ENCODE results near the gene BEST3. TPM values are rescaled to one million over a fixed set of nuclear protein-coding genes. Genes with fewer than 3 reads are reported as not detected.

Gene BEST3
- total RNA-seq, 1 donor from 2014 or later = 0.11 TPM

DNA sequence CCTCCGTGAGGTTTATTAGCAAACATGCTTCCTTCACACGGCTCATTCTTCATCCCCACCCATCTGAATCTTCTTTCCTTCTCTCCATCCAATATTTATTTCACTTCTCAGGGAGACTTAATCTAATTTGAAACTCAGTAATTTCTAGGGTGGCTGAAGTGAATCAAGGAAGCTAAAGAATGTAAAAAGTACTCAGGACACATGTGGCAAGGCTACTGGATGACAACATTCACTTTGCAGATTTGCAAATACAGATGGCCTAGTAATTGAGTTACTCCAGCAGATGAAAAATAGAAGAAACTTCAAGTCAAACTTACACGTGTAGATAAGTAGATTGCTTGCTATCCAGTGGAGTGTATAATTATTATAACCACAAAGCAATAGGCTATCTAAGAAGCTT, 15.4 kb upstream of the BEST3 start:
- Mint-ChIP-seq H3K4me1 (ENCODE audit: unreplicated experiment) (peaks cover 7% of the 10 kb centered on the region), H3K27ac (ENCODE audit: unreplicated experiment) (no peak overlapping the region), H3K9me3 (ENCODE audit: unreplicated experiment) (no peaks in the 10 kb centered on the region), H3K4me3 (ENCODE audit: unreplicated experiment) (no peak overlapping the region), H3K27me3 (ENCODE audit: unreplicated experiment) (no peaks in the 10 kb centered on the region), H3K36me3 (ENCODE audit: unreplicated experiment) (no peaks in the 10 kb centered on the region)
- no peak for TF ChIP-seq CTCF (IDR thresholded peaks at IDR 0.05)
- DNase-seq (ENCODE audit: extremely low spot score, unreplicated experiment) = no peak

- no peaks in the 10 kb centered on the region for H3K27me3 Mint-ChIP-seq (ENCODE audit: unreplicated experiment)
- no peaks in the 10 kb centered on the region for H3K36me3 Mint-ChIP-seq (ENCODE audit: unreplicated experiment)
- H3K9me3 Mint-ChIP-seq (ENCODE audit: unreplicated experiment) = peaks cover 5% of the 10 kb centered on the region
- no peak for TF ChIP-seq CTCF (IDR thresholded peaks at IDR 0.05)
- no peaks in the 10 kb centered on the region for H3K4me1 Mint-ChIP-seq (ENCODE audit: unreplicated experiment)
- no peak overlapping the region for H3K27ac Mint-ChIP-seq (ENCODE audit: unreplicated experiment)
- H3K4me3 Mint-ChIP-seq (ENCODE audit: unreplicated experiment) = no peak overlapping the region
- no peak for DNase-seq (ENCODE audit: extremely low spot score, unreplicated experiment)
These were observed 13.7 kb upstream of the BEST3 start for GRCh38 chr12:69712826-69713225.

DNA sequence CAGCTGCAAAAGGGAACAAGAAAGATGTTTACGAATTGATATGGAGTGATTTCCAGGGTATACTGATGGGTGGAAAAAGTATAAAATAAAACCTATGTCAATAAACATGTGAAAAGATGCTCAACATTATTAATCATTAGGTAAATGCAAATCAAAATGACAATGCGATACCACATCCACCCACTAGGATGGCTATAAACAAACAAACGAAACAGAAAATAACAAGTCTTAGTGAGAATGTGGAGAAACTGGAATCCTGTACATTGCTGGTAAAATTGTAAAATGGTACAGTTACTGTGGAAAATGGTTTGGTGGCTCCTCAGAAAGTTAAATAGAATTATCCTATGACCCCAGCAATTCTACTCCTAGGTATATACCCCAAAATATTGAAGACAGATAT, 9.5 kb upstream of the BEST3 start:
- H3K27me3 Mint-ChIP-seq (ENCODE audit: unreplicated experiment) = no peaks in the 10 kb centered on the region
- H3K4me1 Mint-ChIP-seq (ENCODE audit: unreplicated experiment) = no peaks in the 10 kb centered on the region
- H3K27ac Mint-ChIP-seq (ENCODE audit: unreplicated experiment) = no peak overlapping the region
- no peaks in the 10 kb centered on the region for H3K36me3 Mint-ChIP-seq (ENCODE audit: unreplicated experiment)
- no peak for DNase-seq (ENCODE audit: extremely low spot score, unreplicated experiment)
- H3K4me3 Mint-ChIP-seq (ENCODE audit: unreplicated experiment) = no peak overlapping the region
- H3K9me3 Mint-ChIP-seq (ENCODE audit: unreplicated experiment) = peaks cover 5% of the 10 kb centered on the region
- no peak for TF ChIP-seq CTCF (IDR thresholded peaks at IDR 0.05)

DNA sequence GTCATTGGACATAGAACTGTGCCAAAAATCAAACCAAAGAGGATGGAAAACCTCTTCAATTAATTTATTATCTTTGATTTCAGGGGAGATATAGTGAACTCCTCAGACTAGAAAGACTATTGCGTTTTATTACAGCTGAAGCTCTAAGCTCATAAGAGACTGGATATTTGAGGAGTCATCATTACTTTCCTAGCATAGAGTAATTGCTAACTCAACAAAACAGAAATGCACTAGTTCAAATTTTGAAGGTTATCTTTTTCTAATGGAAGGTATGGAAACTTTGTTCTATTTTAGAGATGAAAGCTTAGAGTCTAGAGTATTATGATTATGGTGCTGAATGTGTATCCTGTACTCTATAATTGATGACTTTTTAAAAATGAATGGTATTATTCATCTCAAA, 5.3 kb upstream of the BEST3 start:
- Mint-ChIP-seq H3K27me3 (ENCODE audit: unreplicated experiment) (peaks cover 3% of the 10 kb centered on the region), H3K4me1 (ENCODE audit: unreplicated experiment) (no peaks in the 10 kb centered on the region), H3K4me3 (ENCODE audit: unreplicated experiment) (no peak overlapping the region), H3K36me3 (ENCODE audit: unreplicated experiment) (no peaks in the 10 kb centered on the region), H3K9me3 (ENCODE audit: unreplicated experiment) (peaks cover 5% of the 10 kb centered on the region), H3K27ac (ENCODE audit: unreplicated experiment) (no peak overlapping the region)
- TF ChIP-seq CTCF (IDR thresholded peaks at IDR 0.05) = no peak
- no peak for DNase-seq (ENCODE audit: extremely low spot score, unreplicated experiment)

- Mint-ChIP-seq H3K27me3 (ENCODE audit: unreplicated experiment) (peaks cover 3% of the 10 kb centered on the region), H3K27ac (ENCODE audit: unreplicated experiment) (no peak overlapping the region), H3K4me1 (ENCODE audit: unreplicated experiment) (no peaks in the 10 kb centered on the region), H3K36me3 (ENCODE audit: unreplicated experiment) (no peaks in the 10 kb centered on the region), H3K9me3 (ENCODE audit: unreplicated experiment) (no peaks in the 10 kb centered on the region), H3K4me3 (ENCODE audit: unreplicated experiment) (no peak overlapping the region)
- no peak for TF ChIP-seq CTCF (IDR thresholded peaks at IDR 0.05)
- no peak for DNase-seq (ENCODE audit: extremely low spot score, unreplicated experiment)
These were observed 4.1 kb upstream of the BEST3 start for GRCh38 chr12:69703146-69703642.

All from osteocyte (in vitro differentiated cells).